Measurements from ENCODE around the gene PLA2G2D. TPM values are rescaled to one million over a fixed set of nuclear protein-coding genes. Genes with fewer than 3 reads are reported as not detected.
A peak's percentile ranks its signal among the peaks of the same experiment; 100 is the strongest.

PLA2G2D gene
- total RNA-seq, 2 donors from 2014 or later = not detected

GRCh38 chr1:20109223-20109856 lies 10.0 kb downstream of the PLA2G2D start:
- Mint-ChIP-seq H3K4me1 (peaks cover 3% of the 10 kb centered on the region), H3K27ac (no peak overlapping the region), H3K9me3 (no peaks in the 10 kb centered on the region), H3K27me3 (ENCODE audit: insufficient read depth) (peaks cover 9% of the 10 kb centered on the region), H3K4me3 (no peak overlapping the region), H3K36me3 (ENCODE audit: low read depth) (no peaks in the 10 kb centered on the region)
- Histone ChIP-seq H3K9ac (ENCODE audit: extremely low read depth, low read length, poor library complexity, severe bottlenecking) (no peak overlapping the region), H3K36me3 (ENCODE audit: control insufficient read depth, insufficient read depth, low read length) (no peaks in the 10 kb centered on the region), H3K4me3 (ENCODE audit: low read length) (no peak overlapping the region), H3K4me1 (ENCODE audit: control insufficient read depth, insufficient read depth, low read length) (no peaks in the 10 kb centered on the region), H3K27ac (ENCODE audit: low read depth, low read length) (no peak overlapping the region), H3K9me3 (ENCODE audit: control insufficient read depth, low read length) (no peaks in the 10 kb centered on the region), H3K27me3 (ENCODE audit: control insufficient read depth, insufficient read depth, low read length, poor library complexity, severe bottlenecking) (no peaks in the 10 kb centered on the region)
- WGBS, 2 experiments (ENCODE audit: insufficient coverage in 1 of 2, insufficient read length in 1 of 2) = 90 to 100% methylated on average over 1 to 4 of the region's 4 CpGs
- peak; percentile 44 for TF ChIP-seq CTCF (conservative IDR thresholded peaks at IDR 0.05)
- no peak for DNase-seq

GRCh38 chr1:20108366-20109123 lies 10.8 kb downstream of the PLA2G2D start:
- Mint-ChIP-seq H3K27me3 (ENCODE audit: insufficient read depth) (peaks cover 6% of the 10 kb centered on the region), H3K4me3 (no peak overlapping the region), H3K36me3 (ENCODE audit: low read depth) (no peaks in the 10 kb centered on the region), H3K9me3 (peaks cover 2% of the 10 kb centered on the region), H3K27ac (no peak overlapping the region), H3K4me1 (no peaks in the 10 kb centered on the region)
- H3K27ac ChIP-seq (ENCODE audit: low read depth, low read length) = peak overlapping the region; percentile 68
- no peak overlapping the region for H3K9ac ChIP-seq (ENCODE audit: extremely low read depth, low read length, poor library complexity, severe bottlenecking)
- H3K9me3 ChIP-seq (ENCODE audit: control insufficient read depth, low read length) = no peaks in the 10 kb centered on the region
- no peaks in the 10 kb centered on the region for H3K4me1 ChIP-seq (ENCODE audit: control insufficient read depth, insufficient read depth, low read length)
- no peak overlapping the region for H3K4me3 ChIP-seq (ENCODE audit: low read length)
- DNase-seq = no peak
- 78 to 86% methylated on average over 1 to 5 of the region's 5 CpGs for WGBS, 2 experiments (ENCODE audit: insufficient coverage in 1 of 2, insufficient read length in 1 of 2)
- H3K27me3 ChIP-seq (ENCODE audit: control insufficient read depth, insufficient read depth, low read length, poor library complexity, severe bottlenecking) = no peaks in the 10 kb centered on the region
- TF ChIP-seq CTCF (conservative IDR thresholded peaks at IDR 0.05) = no peak
- H3K36me3 ChIP-seq (ENCODE audit: control insufficient read depth, insufficient read depth, low read length) = no peaks in the 10 kb centered on the region

- H3K9me3 Mint-ChIP-seq = peaks cover 2% of the 10 kb centered on the region
- Histone ChIP-seq H3K4me3 (ENCODE audit: low read length) (no peak overlapping the region), H3K9me3 (ENCODE audit: control insufficient read depth, low read length) (no peaks in the 10 kb centered on the region), H3K27me3 (ENCODE audit: control insufficient read depth, insufficient read depth, low read length, poor library complexity, severe bottlenecking) (no peaks in the 10 kb centered on the region), H3K4me1 (ENCODE audit: control insufficient read depth, insufficient read depth, low read length) (no peaks in the 10 kb centered on the region), H3K36me3 (ENCODE audit: control insufficient read depth, insufficient read depth, low read length) (no peaks in the 10 kb centered on the region), H3K27ac (ENCODE audit: low read depth, low read length) (peak overlapping the region; percentile 32), H3K9ac (ENCODE audit: extremely low read depth, low read length, poor library complexity, severe bottlenecking) (no peak overlapping the region)
- H3K4me1 Mint-ChIP-seq = no peaks in the 10 kb centered on the region
- TF ChIP-seq CTCF (conservative IDR thresholded peaks at IDR 0.05) = no peak
- no peak for DNase-seq
- no peak overlapping the region for H3K4me3 Mint-ChIP-seq
- H3K27me3 Mint-ChIP-seq (ENCODE audit: insufficient read depth) = peaks cover 4% of the 10 kb centered on the region
- no peak overlapping the region for H3K27ac Mint-ChIP-seq
- H3K36me3 Mint-ChIP-seq (ENCODE audit: low read depth) = no peaks in the 10 kb centered on the region
- WGBS, 2 experiments (ENCODE audit: insufficient coverage in 1 of 2, insufficient read length in 1 of 2) = 76 to 88% methylated on average over 4 of the region's 4 CpGs
Observed at GRCh38 chr1:20107796-20108195, 11.5 kb downstream of the PLA2G2D start.
